Ectodermal cell (in vitro differentiated cells): ENCODE data around the gene CXCL5.
"Not testable (repeated sequence)": the region's sequence is repeated elsewhere in the genome, so short reads cannot be mapped to it uniquely, and the experiment has no call there.

Source experiments
- H3K27ac ChIP-seq: 2 replicates; pipeline ENCODE4 v1.7.0; 2013; ENCODE audit warnings: mild to moderate bottlenecking, low read depth, low read length; ENCODE audit not compliant: insufficient read depth, poor library complexity, severe bottlenecking
- H3K27me3 ChIP-seq: 2 replicates; pipeline ENCODE4 v1.7.0; 2013; ENCODE audit warnings: mild to moderate bottlenecking, low read length; ENCODE audit not compliant: insufficient read depth, control insufficient read depth, poor library complexity, severe bottlenecking
- H3K36me3 ChIP-seq: one replicate; pipeline ENCODE4 v1.7.0; 2013; ENCODE audit warnings: low read length; ENCODE audit not compliant: control insufficient read depth, insufficient read depth
- H3K4me1 ChIP-seq: one replicate; pipeline ENCODE4 v1.7.0; 2013; ENCODE audit warnings: low read length; ENCODE audit not compliant: control insufficient read depth, insufficient read depth
- H3K4me3 ChIP-seq: 2 replicates; pipeline ENCODE4 v1.7.0; 2013; ENCODE audit warnings: low read depth, low read length, control low read depth; ENCODE audit not compliant: insufficient read depth
- H3K9me3 ChIP-seq: 2 replicates; pipeline ENCODE4 v1.7.0; 2013; ENCODE audit warnings: mild to moderate bottlenecking, low read length, moderate library complexity; ENCODE audit not compliant: control insufficient read depth
- WGBS, 2 experiments: methylation state at CpG; one replicate each; pipeline ENCODE4 v1.1.7; 2013; ENCODE audit warnings: missing lambda C conversion rate in 2 of 2; 5-methylcytosine and 5-hydroxymethylcytosine counted together

CXCL5 gene

GRCh38 chr4:73991742-73992000 lies 6.8 kb downstream of the CXCL5 start:
- Histone ChIP-seq H3K9me3 (no peaks in the 10 kb centered on the region), H3K4me3 (no peak overlapping the region), H3K36me3 (no peaks in the 10 kb centered on the region), H3K4me1 (no peaks in the 10 kb centered on the region), H3K27ac (no peak overlapping the region), H3K27me3 (no peaks in the 10 kb centered on the region)
- WGBS, 2 experiments: 100% methylated on average over 1 of the region's 1 CpG; no CpG with 5 or more reads in 1 of the 2 experiments

- Histone ChIP-seq H3K27ac (no peak overlapping the region), H3K27me3 (no peaks in the 10 kb centered on the region), H3K36me3 (no peaks in the 10 kb centered on the region), H3K4me1 (no peaks in the 10 kb centered on the region), H3K9me3 (no peaks in the 10 kb centered on the region), H3K4me3 (no peak overlapping the region)
- 98 to 99% methylated on average over 7 to 9 of the region's 9 CpGs for WGBS, 2 experiments
Measured at GRCh38 chr4:73990988-73991741, 7.3 kb downstream of the CXCL5 start.

- H3K36me3 ChIP-seq: no peaks in the 10 kb centered on the region
- H3K9me3 ChIP-seq: no peaks in the 10 kb centered on the region
- H3K27ac ChIP-seq: no peak overlapping the region
- H3K27me3 ChIP-seq: no peaks in the 10 kb centered on the region
- H3K4me1 ChIP-seq: no peaks in the 10 kb centered on the region
- 95 to 100% methylated on average over 1 to 5 of the region's 5 CpGs for WGBS, 2 experiments
- no peak overlapping the region for H3K4me3 ChIP-seq
Measured at GRCh38 chr4:73989928-73990327, 8.5 kb downstream of the CXCL5 start.

GRCh38 chr4:73989031-73989430 lies 9.4 kb downstream of the CXCL5 start:
- H3K36me3 ChIP-seq: no peaks in the 10 kb centered on the region
- no peaks in the 10 kb centered on the region for H3K27me3 ChIP-seq
- H3K9me3 ChIP-seq: no peaks in the 10 kb centered on the region
- H3K4me3 ChIP-seq: no peak overlapping the region
- H3K27ac ChIP-seq: no peak overlapping the region
- no peaks in the 10 kb centered on the region for H3K4me1 ChIP-seq
- WGBS, 2 experiments: 88 to 95% methylated on average over 2 of the region's 3 CpGs

- Histone ChIP-seq H3K27me3 (no peaks in the 10 kb centered on the region), H3K9me3 (no peaks in the 10 kb centered on the region)
- WGBS, 2 experiments: 92% methylated on average over 1 to 2 of the region's 2 CpGs
Measured at GRCh38 chr4:73988061-73988460, 10.4 kb downstream of the CXCL5 start, which contains the start of gene PPBP. TSS of gene PPBP (minus strand) at chr4:73988190. CDS start at chr4:73988103, 87 bp downstream.

GRCh38 chr4:73985528-73985852 lies 13.0 kb downstream of the CXCL5 start:
- Histone ChIP-seq H3K4me1 (no peaks in the 10 kb centered on the region), H3K36me3 (no peaks in the 10 kb centered on the region), H3K27me3 (no peaks in the 10 kb centered on the region), H3K4me3 (no peak overlapping the region), H3K27ac (no peak overlapping the region), H3K9me3 (no peaks in the 10 kb centered on the region)
- WGBS, 2 experiments: 20 to 24% methylated on average over 1 of the region's 1 CpG

More at GRCh38 chr4:73988061-73988460, 10.4 kb downstream of the CXCL5 start, which contains the start of gene PPBP:
- Histone ChIP-seq H3K4me3 (no peak within 1 kb of the TSS), H3K27ac (no peak within 1 kb of the TSS), H3K4me1 (no peaks in the 10 kb centered on the region), H3K36me3 (no peaks in the 10 kb centered on the region)

- H3K27me3 ChIP-seq: no peaks in the 10 kb centered on the region
- H3K27ac ChIP-seq: no peak overlapping the region
- no peaks in the 10 kb centered on the region for H3K4me1 ChIP-seq
- no peak overlapping the region for H3K4me3 ChIP-seq
- no peaks in the 10 kb centered on the region for H3K9me3 ChIP-seq
- no peaks in the 10 kb centered on the region for H3K36me3 ChIP-seq
- 37 to 39% methylated on average over 3 of the region's 4 CpGs for WGBS, 2 experiments
Measured at GRCh38 chr4:73984736-73985527, 13.5 kb downstream of the CXCL5 start.

- not testable (repeated sequence) for H3K27ac ChIP-seq, H3K4me1 ChIP-seq, H3K4me3 ChIP-seq, H3K36me3 ChIP-seq, H3K27me3 ChIP-seq, H3K9me3 ChIP-seq
- 83 to 91% methylated on average over 6 to 7 of the region's 7 CpGs for WGBS, 2 experiments
Measured at GRCh38 chr4:73981175-73981574, 17.3 kb downstream of the CXCL5 start.

- H3K9me3 ChIP-seq: no peaks in the 10 kb centered on the region
- H3K4me3 ChIP-seq: no peak overlapping the region
- no peak overlapping the region for H3K27ac ChIP-seq
- H3K4me1 ChIP-seq: no peaks in the 10 kb centered on the region
- no peaks in the 10 kb centered on the region for H3K27me3 ChIP-seq
- 76 to 88% methylated on average over 1 to 3 of the region's 3 CpGs for WGBS, 2 experiments
- H3K36me3 ChIP-seq: no peaks in the 10 kb centered on the region
Measured at GRCh38 chr4:73979407-73979957, 19.0 kb downstream of the CXCL5 start.

GRCh38 chr4:73978886-73979285 lies 19.6 kb downstream of the CXCL5 start:
- Histone ChIP-seq H3K4me3 (no peak overlapping the region), H3K4me1 (no peaks in the 10 kb centered on the region), H3K36me3 (no peaks in the 10 kb centered on the region), H3K27me3 (no peaks in the 10 kb centered on the region), H3K9me3 (no peaks in the 10 kb centered on the region), H3K27ac (no peak overlapping the region)
